Cerebellar nuclear complex (tissue), 1 donor: ENCODE measurements around the gene TSHR.
"Not testable (repeated sequence)": the region's sequence is repeated elsewhere in the genome, so short reads cannot be mapped to it uniquely, and the experiment has no call there.

Source experiments
- DNase-seq, 2 experiments: peaks; one replicate each; lab custom pipeline; 2025; lab: John Stamatoyannopoulos, UW

TSHR gene

GRCh38 chr14:80951491-80951890 lies 3.9 kb upstream of the TSHR start:
- no peak for DNase-seq

- DNase-seq = not testable (repeated sequence)
Observed at GRCh38 chr14:80953211-80953610, 2.2 kb upstream of the TSHR start.

- peak in 1 of 2 experiments; percentile 5 for DNase-seq
Observed at GRCh38 chr14:80954687-80955299, 628 bp upstream of the TSHR start.

GRCh38 chr14:80956102-80956501 lies 681 bp downstream of the TSHR start:
- no peak for DNase-seq

GRCh38 chr14:80956922-80957321 lies 1.5 kb downstream of the TSHR start:
- no peak for DNase-seq

- no peak for DNase-seq
Observed at GRCh38 chr14:80957613-80958012, 2.2 kb downstream of the TSHR start.

GRCh38 chr14:80958226-80958625 lies 2.8 kb downstream of the TSHR start:
- DNase-seq = no peak

GRCh38 chr14:80958939-80959338 lies 3.5 kb downstream of the TSHR start:
- no peak for DNase-seq

- no peak for DNase-seq
Observed at GRCh38 chr14:80959496-80959895, 4.1 kb downstream of the TSHR start.

- DNase-seq = no peak
Observed at GRCh38 chr14:80965037-80965436, 9.6 kb downstream of the TSHR start.

GRCh38 chr14:80973931-80974641 lies 18.7 kb downstream of the TSHR start:
- DNase-seq = no peak

- DNase-seq = no peak
Observed at GRCh38 chr14:80974679-80975078, 19.3 kb downstream of the TSHR start.

- DNase-seq = no peak
Observed at GRCh38 chr14:80977221-80977620, 21.8 kb downstream of the TSHR start.

GRCh38 chr14:80978403-80978802 lies 23.0 kb downstream of the TSHR start:
- no peak for DNase-seq

GRCh38 chr14:80979951-80980350 lies 24.5 kb downstream of the TSHR start:
- no peak for DNase-seq

- DNase-seq = no peak
Observed at GRCh38 chr14:80981156-80981555, 25.7 kb downstream of the TSHR start.

- DNase-seq = no peak
Observed at GRCh38 chr14:80981673-80982072, 26.3 kb downstream of the TSHR start.

GRCh38 chr14:80982711-80983110 lies 27.3 kb downstream of the TSHR start:
- no peak for DNase-seq

GRCh38 chr14:80987235-80988032 lies 32.0 kb downstream of the TSHR start:
- DNase-seq = peak in 1 of 2 experiments; percentile 42

GRCh38 chr14:80988192-80988591 lies 32.8 kb downstream of the TSHR start:
- no peak for DNase-seq

GRCh38 chr14:80988735-80989429 lies 33.5 kb downstream of the TSHR start:
- DNase-seq = no peak

- DNase-seq = no peak
Observed at GRCh38 chr14:80992580-80992979, 37.2 kb downstream of the TSHR start.
